Medulla oblongata (tissue), 1 donor: ENCODE data around the gene GMNN.
"Not testable (repeated sequence)": the region's sequence is repeated elsewhere in the genome, so short reads cannot be mapped to it uniquely, and the experiment has no call there.

Source experiments
- DNase-seq: peaks from one replicate; pipeline ENCODE4 v3.0.0-alpha.2; 2015; ENCODE audit errors: extremely low spot score

The GMNN gene

GRCh38 chr6:24774696-24775519, at the start of gene GMNN:
Gene GMNN (plus strand): TSS chr6:24774937. CDS start chr6:24777247, 2,310 bp downstream.
- peak; percentile 99 for DNase-seq

- DNase-seq: not testable (repeated sequence)
These were observed 44.1 kb upstream of the GMNN start for GRCh38 chr6:24730653-24731052.

- not testable (repeated sequence) for DNase-seq
These were observed 43.1 kb upstream of the GMNN start for GRCh38 chr6:24731456-24732134.

- no peak for DNase-seq
These were observed 40.6 kb upstream of the GMNN start for GRCh38 chr6:24734166-24734565.

- not testable (repeated sequence) for DNase-seq
These were observed 40.0 kb upstream of the GMNN start for GRCh38 chr6:24734710-24735109.

GRCh38 chr6:24738741-24739140, 36.0 kb upstream of the GMNN start:
- DNase-seq: no peak

- DNase-seq: no peak
These were observed 33.9 kb upstream of the GMNN start for GRCh38 chr6:24740861-24741260.

GRCh38 chr6:24742216-24742738, 32.5 kb upstream of the GMNN start:
- no peak for DNase-seq

- DNase-seq: peak; percentile 73
These were observed 31.3 kb upstream of the GMNN start for GRCh38 chr6:24743265-24743943.

- peak; percentile 50 for DNase-seq
These were observed 30.8 kb upstream of the GMNN start for GRCh38 chr6:24743944-24744335.

GRCh38 chr6:24744911-24745310, 29.8 kb upstream of the GMNN start:
- DNase-seq: peak; percentile 83

- DNase-seq: peak; percentile 45
These were observed 25.4 kb upstream of the GMNN start for GRCh38 chr6:24749297-24749696.

GRCh38 chr6:24750878-24751277, 23.9 kb upstream of the GMNN start:
- DNase-seq: not testable (repeated sequence)

GRCh38 chr6:24752503-24752902, 22.2 kb upstream of the GMNN start:
- no peak for DNase-seq

GRCh38 chr6:24752917-24753492, 21.7 kb upstream of the GMNN start:
- DNase-seq: no peak

GRCh38 chr6:24753545-24753944, 21.2 kb upstream of the GMNN start:
- DNase-seq: no peak

- DNase-seq: not testable (repeated sequence)
These were observed 20.4 kb upstream of the GMNN start for GRCh38 chr6:24754378-24754777.

- no peak for DNase-seq
These were observed 19.5 kb upstream of the GMNN start for GRCh38 chr6:24755279-24755678.

GRCh38 chr6:24757611-24758010, 17.1 kb upstream of the GMNN start:
- DNase-seq: peak; percentile 26

GRCh38 chr6:24759718-24760117, 15.0 kb upstream of the GMNN start:
- DNase-seq: no peak

- no peak for DNase-seq
These were observed 14.5 kb upstream of the GMNN start for GRCh38 chr6:24760210-24760609.
